ENCODE measurements around the gene ATP2B2. TPM values are rescaled to one million over a fixed set of nuclear protein-coding genes. Genes with fewer than 3 reads are reported as not detected.

ATP2B2 gene
- total RNA-seq, 1 donor from 2014 or later: 3.7 TPM

DNA sequence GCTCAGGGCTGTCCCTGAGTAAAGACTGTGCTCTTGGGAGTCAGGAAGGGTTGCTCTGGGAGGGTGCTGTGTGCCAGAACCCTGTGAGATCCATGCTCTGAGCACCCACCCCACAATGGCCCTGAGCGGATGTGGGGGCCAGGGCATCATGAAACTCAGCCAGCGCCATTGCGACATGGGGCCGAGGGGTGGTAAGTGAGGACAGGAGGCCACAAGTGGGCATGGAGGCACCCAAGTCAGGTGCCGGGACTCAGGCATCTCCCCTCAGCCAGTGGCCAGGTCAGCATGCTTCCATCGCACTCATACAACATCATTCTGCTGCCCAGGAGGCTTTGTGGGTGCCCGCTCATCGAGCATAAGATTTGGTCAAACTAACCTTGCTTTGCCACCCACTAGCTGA lies 19.6 kb downstream of the ATP2B2 start:
- no peak overlapping the region for H3K4me3 ChIP-seq (ENCODE audit: low read length in 3 of 3)

DNA sequence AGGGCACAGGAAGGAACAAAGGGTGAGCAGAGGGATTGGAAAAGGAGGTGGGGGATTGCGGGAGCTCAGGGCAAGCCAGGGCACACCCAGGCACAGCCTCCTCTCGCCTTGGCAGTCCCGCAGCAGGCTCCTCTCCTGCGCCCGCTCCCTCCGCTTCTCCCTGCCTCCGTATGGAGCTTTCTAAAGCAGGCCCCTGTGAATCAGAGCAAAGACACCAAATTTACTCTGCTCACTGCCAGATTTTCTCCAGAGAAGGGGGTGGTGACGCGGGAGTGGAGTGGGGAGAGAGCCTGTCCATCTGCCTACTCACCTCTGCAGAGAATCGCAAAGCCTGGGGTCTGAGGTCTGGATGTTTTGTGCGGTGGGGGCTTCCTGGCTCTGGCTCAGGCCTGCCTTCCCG lies 20.0 kb downstream of the ATP2B2 start:
- Histone ChIP-seq H3K9ac (ENCODE audit: low read depth in 1 of 3, low read length in 3 of 3) (no peak overlapping the region), H3K27ac (ENCODE audit: low read depth, low read length) (no peak overlapping the region), H3K9me3 (ENCODE audit: control insufficient read depth in 3 of 3, low read length in 3 of 3) (no peaks in the 10 kb centered on the region), H3K36me3 (ENCODE audit: control insufficient read depth in 3 of 3, insufficient read depth in 3 of 3, low read length in 3 of 3) (no peaks in the 10 kb centered on the region), H3K27me3 (ENCODE audit: control insufficient read depth in 3 of 3, insufficient read depth in 3 of 3, low read length in 3 of 3) (peaks cover 0 to 3% (median 0%) of the 10 kb centered on the region in 3 donors), H3K4me3 (ENCODE audit: low read length in 3 of 3) (no peak overlapping the region), H3K4me1 (ENCODE audit: control insufficient read depth in 3 of 3, insufficient read depth in 3 of 3, low read length in 3 of 3) (no peaks in the 10 kb centered on the region)

More for the DNA sequence above, 19.6 kb downstream of the ATP2B2 start:
- H3K9me3 ChIP-seq (ENCODE audit: control insufficient read depth in 3 of 3, low read length in 3 of 3): no peaks in the 10 kb centered on the region
- no peaks in the 10 kb centered on the region for H3K36me3 ChIP-seq (ENCODE audit: control insufficient read depth in 3 of 3, insufficient read depth in 3 of 3, low read length in 3 of 3)
- H3K4me1 ChIP-seq (ENCODE audit: control insufficient read depth in 3 of 3, insufficient read depth in 3 of 3, low read length in 3 of 3): no peaks in the 10 kb centered on the region
- no peak overlapping the region for H3K9ac ChIP-seq (ENCODE audit: low read depth in 1 of 3, low read length in 3 of 3)
- peaks cover 0 to 3% (median 0%) of the 10 kb centered on the region in 3 donors for H3K27me3 ChIP-seq (ENCODE audit: control insufficient read depth in 3 of 3, insufficient read depth in 3 of 3, low read length in 3 of 3)
- H3K27ac ChIP-seq (ENCODE audit: low read depth, low read length): no peak overlapping the region

DNA sequence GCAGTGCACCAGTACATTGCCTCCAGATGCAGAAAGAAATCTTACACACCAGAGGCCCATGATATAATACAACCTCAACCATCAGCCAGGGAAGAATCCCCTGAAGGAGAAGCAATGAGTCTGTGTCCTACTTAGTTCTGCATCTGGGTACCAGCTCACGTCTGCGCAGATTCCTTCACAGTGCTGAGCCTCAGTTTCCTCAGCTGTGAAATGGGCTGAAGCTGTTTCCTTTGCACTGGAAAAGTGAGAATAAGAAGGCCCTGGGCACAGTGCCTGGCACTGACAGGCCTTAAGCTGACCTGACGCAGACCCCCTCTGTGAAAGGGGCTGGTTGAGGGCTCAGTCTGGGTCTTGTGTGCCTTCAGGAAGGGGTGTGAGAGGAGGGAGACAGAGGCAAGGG lies 20.7 kb downstream of the ATP2B2 start:
- no peak overlapping the region for H3K27ac ChIP-seq (ENCODE audit: low read depth, low read length)
- no peak overlapping the region for H3K4me3 ChIP-seq (ENCODE audit: low read length in 3 of 3)
- H3K27me3 ChIP-seq (ENCODE audit: control insufficient read depth in 3 of 3, insufficient read depth in 3 of 3, low read length in 3 of 3): peaks cover 0 to 3% (median 0%) of the 10 kb centered on the region in 3 donors
- H3K4me1 ChIP-seq (ENCODE audit: control insufficient read depth in 3 of 3, insufficient read depth in 3 of 3, low read length in 3 of 3): no peaks in the 10 kb centered on the region
- H3K9ac ChIP-seq (ENCODE audit: low read depth in 1 of 3, low read length in 3 of 3): no peak overlapping the region
- no peaks in the 10 kb centered on the region for H3K9me3 ChIP-seq (ENCODE audit: control insufficient read depth in 3 of 3, low read length in 3 of 3)
- no peaks in the 10 kb centered on the region for H3K36me3 ChIP-seq (ENCODE audit: control insufficient read depth in 3 of 3, insufficient read depth in 3 of 3, low read length in 3 of 3)

DNA sequence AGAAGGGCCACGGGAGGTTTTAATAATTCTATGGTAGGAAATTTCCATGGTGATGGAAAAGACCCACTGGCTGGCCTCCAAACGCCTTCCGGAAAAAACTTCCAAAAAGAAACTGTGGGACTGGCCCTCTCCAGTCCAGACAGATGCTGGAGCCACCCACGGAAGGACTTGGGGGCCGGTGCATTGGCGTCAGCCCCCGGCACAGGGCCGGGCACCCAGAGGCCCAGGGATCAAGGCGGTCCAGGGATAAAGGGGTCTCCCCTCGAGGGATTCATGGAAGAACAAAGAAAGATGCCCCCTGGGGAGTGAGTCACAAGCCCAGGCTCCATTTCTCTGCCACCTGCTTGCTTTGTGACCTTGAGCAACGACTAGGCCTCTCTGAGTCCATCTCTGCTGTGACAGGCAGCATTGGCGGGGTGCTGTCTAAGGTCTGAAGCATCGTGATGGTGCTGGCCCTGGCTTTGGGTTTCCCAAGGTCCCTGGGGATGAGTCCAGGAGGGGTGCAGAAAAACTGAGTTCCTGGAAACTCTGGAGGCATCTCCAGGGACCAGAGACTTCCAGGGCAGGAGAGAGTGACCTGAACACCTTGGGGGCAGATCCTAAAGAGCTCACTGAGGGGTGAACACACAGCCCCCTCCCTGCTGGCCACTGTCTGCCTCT lies 21.6 kb downstream of the ATP2B2 start:
- Histone ChIP-seq H3K9ac (ENCODE audit: low read depth in 1 of 3, low read length in 3 of 3) (no peak overlapping the region), H3K4me3 (ENCODE audit: low read length in 3 of 3) (no peak overlapping the region), H3K27ac (ENCODE audit: low read depth, low read length) (no peak overlapping the region), H3K27me3 (ENCODE audit: control insufficient read depth in 3 of 3, insufficient read depth in 3 of 3, low read length in 3 of 3) (peaks cover 0 to 3% (median 0%) of the 10 kb centered on the region in 3 donors), H3K9me3 (ENCODE audit: control insufficient read depth in 3 of 3, low read length in 3 of 3) (no peaks in the 10 kb centered on the region), H3K4me1 (ENCODE audit: control insufficient read depth in 3 of 3, insufficient read depth in 3 of 3, low read length in 3 of 3) (no peaks in the 10 kb centered on the region), H3K36me3 (ENCODE audit: control insufficient read depth in 3 of 3, insufficient read depth in 3 of 3, low read length in 3 of 3) (no peaks in the 10 kb centered on the region)

DNA sequence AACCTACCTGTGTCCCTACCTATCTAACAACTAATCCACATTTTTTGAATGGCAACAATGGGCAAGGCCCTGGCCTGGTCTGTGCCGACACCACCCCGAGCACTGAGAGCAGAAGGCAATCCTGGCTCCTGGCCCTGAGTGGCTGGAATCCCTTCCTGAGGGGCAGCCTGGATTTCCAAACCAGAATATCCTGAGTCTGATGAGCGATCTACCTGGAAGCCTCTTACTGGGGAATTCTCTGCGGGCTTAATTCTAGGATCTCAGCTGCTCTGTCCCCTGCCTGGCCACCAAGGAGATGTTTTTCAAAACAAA lies 22.1 kb downstream of the ATP2B2 start:
- no peaks in the 10 kb centered on the region for H3K9me3 ChIP-seq (ENCODE audit: control insufficient read depth in 3 of 3, low read length in 3 of 3)
- no peaks in the 10 kb centered on the region for H3K4me1 ChIP-seq (ENCODE audit: control insufficient read depth in 3 of 3, insufficient read depth in 3 of 3, low read length in 3 of 3)
- no peak overlapping the region for H3K27ac ChIP-seq (ENCODE audit: low read depth, low read length)
- H3K4me3 ChIP-seq (ENCODE audit: low read length in 3 of 3): no peak overlapping the region
- no peak overlapping the region for H3K9ac ChIP-seq (ENCODE audit: low read depth in 1 of 3, low read length in 3 of 3)
- peaks cover 0 to 3% (median 0%) of the 10 kb centered on the region in 3 donors for H3K27me3 ChIP-seq (ENCODE audit: control insufficient read depth in 3 of 3, insufficient read depth in 3 of 3, low read length in 3 of 3)
- H3K36me3 ChIP-seq (ENCODE audit: control insufficient read depth in 3 of 3, insufficient read depth in 3 of 3, low read length in 3 of 3): no peaks in the 10 kb centered on the region

DNA sequence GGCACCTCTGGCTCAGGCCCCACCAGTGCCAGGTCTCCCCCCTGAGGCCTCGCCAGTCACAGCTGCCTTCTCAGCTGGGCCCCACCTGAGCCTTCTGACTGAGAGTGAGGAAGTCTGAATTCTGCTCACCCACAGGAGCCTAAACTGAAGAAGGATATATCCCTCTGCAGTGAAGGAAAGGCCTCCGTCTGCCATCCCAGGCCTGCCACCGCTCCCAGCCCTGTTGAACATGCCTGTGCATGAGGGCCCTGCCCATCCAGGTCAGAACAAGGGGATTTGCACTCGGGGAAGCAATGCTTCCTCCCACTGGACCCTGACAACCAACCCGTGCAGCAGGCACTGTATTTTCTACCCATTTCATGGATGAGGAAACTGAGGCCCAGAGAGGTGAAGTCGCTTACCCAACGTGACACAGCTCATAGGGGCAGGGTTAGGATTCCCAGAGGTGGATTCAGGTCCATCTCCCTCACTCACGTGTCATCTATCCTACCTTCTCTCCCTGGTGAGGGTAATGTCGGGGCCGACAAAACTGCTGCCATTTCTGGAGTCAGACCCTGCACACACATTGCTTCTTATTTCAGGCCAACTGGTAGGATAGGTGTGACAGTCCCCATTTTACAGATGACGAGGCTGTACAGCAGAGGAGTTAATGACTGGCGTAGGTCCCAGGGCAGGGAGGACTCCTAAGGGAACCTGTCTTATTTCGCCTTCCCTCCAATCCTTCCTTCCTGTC lies 22.6 kb downstream of the ATP2B2 start:
- no peak overlapping the region for H3K27ac ChIP-seq (ENCODE audit: low read depth, low read length)
- peaks cover 0 to 3% (median 0%) of the 10 kb centered on the region in 3 donors for H3K27me3 ChIP-seq (ENCODE audit: control insufficient read depth in 3 of 3, insufficient read depth in 3 of 3, low read length in 3 of 3)
- H3K4me1 ChIP-seq (ENCODE audit: control insufficient read depth in 3 of 3, insufficient read depth in 3 of 3, low read length in 3 of 3): no peaks in the 10 kb centered on the region
- no peaks in the 10 kb centered on the region for H3K36me3 ChIP-seq (ENCODE audit: control insufficient read depth in 3 of 3, insufficient read depth in 3 of 3, low read length in 3 of 3)
- H3K9ac ChIP-seq (ENCODE audit: low read depth in 1 of 3, low read length in 3 of 3): no peak overlapping the region
- no peaks in the 10 kb centered on the region for H3K9me3 ChIP-seq (ENCODE audit: control insufficient read depth in 3 of 3, low read length in 3 of 3)
- H3K4me3 ChIP-seq (ENCODE audit: low read length in 3 of 3): no peak overlapping the region

DNA sequence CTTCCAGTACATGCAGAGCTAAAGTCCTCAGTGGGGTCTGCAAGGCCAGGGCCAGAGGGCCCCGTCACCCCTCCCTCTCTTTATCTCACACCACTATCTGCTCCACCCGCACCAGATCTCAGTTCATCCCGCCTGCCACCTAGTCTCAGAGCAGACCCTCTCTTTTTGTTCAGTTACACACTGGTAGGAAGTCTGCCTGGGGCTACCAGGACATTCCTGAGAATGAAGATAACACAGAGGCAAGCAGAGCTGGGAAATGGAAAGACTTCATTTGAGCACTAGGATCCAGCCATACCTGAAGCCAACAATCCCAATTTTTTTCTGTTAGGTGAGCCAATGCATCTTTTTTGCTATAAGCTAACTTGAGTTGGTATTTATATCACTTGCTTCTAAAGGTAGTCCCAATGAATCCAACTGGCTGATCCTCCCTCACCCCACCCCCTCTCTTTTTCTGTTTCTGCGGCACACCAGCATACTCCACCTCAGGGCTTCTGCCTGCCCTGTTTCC lies 24.5 kb downstream of the ATP2B2 start:
- Histone ChIP-seq H3K9me3 (ENCODE audit: control insufficient read depth in 3 of 3, low read length in 3 of 3) (no peaks in the 10 kb centered on the region), H3K36me3 (ENCODE audit: control insufficient read depth in 3 of 3, insufficient read depth in 3 of 3, low read length in 3 of 3) (no peaks in the 10 kb centered on the region), H3K27ac (ENCODE audit: low read depth, low read length) (no peak overlapping the region), H3K4me3 (ENCODE audit: low read length in 3 of 3) (no peak overlapping the region), H3K9ac (ENCODE audit: low read depth in 1 of 3, low read length in 3 of 3) (no peak overlapping the region), H3K4me1 (ENCODE audit: control insufficient read depth in 3 of 3, insufficient read depth in 3 of 3, low read length in 3 of 3) (no peaks in the 10 kb centered on the region), H3K27me3 (ENCODE audit: control insufficient read depth in 3 of 3, insufficient read depth in 3 of 3, low read length in 3 of 3) (peaks cover 0 to 3% (median 0%) of the 10 kb centered on the region in 3 donors)

DNA sequence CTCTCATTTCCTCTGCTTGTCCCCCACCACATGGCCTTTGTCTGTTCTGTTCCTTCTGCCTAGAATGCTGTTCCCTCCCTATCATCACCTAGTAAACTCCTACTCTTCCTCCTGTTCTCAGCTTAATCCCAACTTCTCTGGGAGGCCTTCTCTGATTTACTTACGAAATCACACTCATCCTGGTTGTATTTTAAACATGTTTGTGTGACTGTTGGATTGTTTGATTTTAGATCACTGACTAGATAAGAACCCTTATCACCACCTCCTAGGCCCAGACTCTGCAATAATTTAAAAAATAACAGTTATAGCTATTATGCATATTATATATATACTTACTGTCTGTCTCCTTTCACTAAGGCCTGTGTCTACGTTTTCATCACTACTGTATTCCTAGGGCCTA lies 26.1 kb downstream of the ATP2B2 start:
- no peak overlapping the region for H3K4me3 ChIP-seq (ENCODE audit: low read length in 3 of 3)
- H3K4me1 ChIP-seq (ENCODE audit: control insufficient read depth in 3 of 3, insufficient read depth in 3 of 3, low read length in 3 of 3): peaks cover 4 to 8% (median 8%) of the 10 kb centered on the region in 3 donors
- H3K27ac ChIP-seq (ENCODE audit: low read depth, low read length): no peak overlapping the region
- no peaks in the 10 kb centered on the region for H3K9me3 ChIP-seq (ENCODE audit: control insufficient read depth in 3 of 3, low read length in 3 of 3)
- H3K9ac ChIP-seq (ENCODE audit: low read depth in 1 of 3, low read length in 3 of 3): no peak overlapping the region
- H3K27me3 ChIP-seq (ENCODE audit: control insufficient read depth in 3 of 3, insufficient read depth in 3 of 3, low read length in 3 of 3): peaks cover 0 to 3% (median 0%) of the 10 kb centered on the region in 3 donors
- no peaks in the 10 kb centered on the region for H3K36me3 ChIP-seq (ENCODE audit: control insufficient read depth in 3 of 3, insufficient read depth in 3 of 3, low read length in 3 of 3)

DNA sequence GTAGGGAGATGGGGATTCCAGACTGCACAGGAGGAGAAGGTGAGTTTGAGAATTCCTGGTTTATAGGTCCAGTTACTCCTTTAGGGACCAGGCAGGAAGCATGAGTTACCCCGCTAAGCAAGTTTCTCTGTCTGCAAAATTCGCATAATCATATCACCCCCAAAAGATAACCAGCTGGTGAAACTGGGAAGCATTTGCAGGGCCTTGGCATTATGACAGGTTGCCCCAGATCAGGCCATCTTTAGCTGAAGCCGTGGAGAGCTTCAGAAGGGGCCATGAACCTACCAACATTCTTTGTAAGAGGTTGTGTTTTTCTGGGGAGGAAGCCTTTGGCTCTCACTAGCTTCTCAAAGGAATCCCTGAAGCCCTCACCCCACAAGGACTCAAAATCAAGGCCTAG lies 29.4 kb downstream of the ATP2B2 start:
- Histone ChIP-seq H3K27ac (ENCODE audit: low read depth, low read length) (no peak overlapping the region), H3K4me3 (ENCODE audit: low read length in 3 of 3) (no peak overlapping the region), H3K4me1 (ENCODE audit: control insufficient read depth in 3 of 3, insufficient read depth in 3 of 3, low read length in 3 of 3) (peaks cover 7 to 31% (median 23%) of the 10 kb centered on the region in 3 donors), H3K27me3 (ENCODE audit: control insufficient read depth in 3 of 3, insufficient read depth in 3 of 3, low read length in 3 of 3) (peaks cover 0 to 2% (median 0%) of the 10 kb centered on the region in 3 donors), H3K9ac (ENCODE audit: low read depth in 1 of 3, low read length in 3 of 3) (no peak overlapping the region), H3K9me3 (ENCODE audit: control insufficient read depth in 3 of 3, low read length in 3 of 3) (no peaks in the 10 kb centered on the region), H3K36me3 (ENCODE audit: control insufficient read depth in 3 of 3, insufficient read depth in 3 of 3, low read length in 3 of 3) (no peaks in the 10 kb centered on the region)

DNA sequence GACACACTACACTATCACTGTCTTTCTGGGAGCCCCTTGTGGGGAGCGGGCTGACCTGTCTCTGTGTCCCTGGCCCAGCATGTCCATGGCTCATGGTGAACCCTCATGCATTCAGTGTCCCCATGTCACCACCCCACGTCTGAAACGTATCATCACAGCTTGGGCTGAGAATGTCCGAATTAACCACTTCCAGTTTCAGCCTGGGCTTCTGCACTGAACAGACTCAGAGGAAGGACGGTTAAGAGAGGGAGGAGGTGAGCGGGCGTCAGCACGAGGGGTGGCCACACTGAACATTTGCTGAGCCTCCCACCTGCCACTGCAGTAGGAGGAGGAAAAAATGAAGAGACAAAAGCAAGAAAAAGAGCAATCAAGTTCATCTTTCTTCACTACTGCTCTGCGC lies 30.5 kb downstream of the ATP2B2 start:
- Histone ChIP-seq H3K36me3 (ENCODE audit: control insufficient read depth in 3 of 3, insufficient read depth in 3 of 3, low read length in 3 of 3) (no peaks in the 10 kb centered on the region), H3K27ac (ENCODE audit: low read depth, low read length) (peak overlapping the region; percentile 68), H3K27me3 (ENCODE audit: control insufficient read depth in 3 of 3, insufficient read depth in 3 of 3, low read length in 3 of 3) (peaks cover 0 to 2% (median 0%) of the 10 kb centered on the region in 3 donors), H3K9ac (ENCODE audit: low read depth in 1 of 3, low read length in 3 of 3) (peak overlapping the region in 1 of 3 donors; percentile 64), H3K9me3 (ENCODE audit: control insufficient read depth in 3 of 3, low read length in 3 of 3) (no peaks in the 10 kb centered on the region), H3K4me3 (ENCODE audit: low read length in 3 of 3) (no peak overlapping the region), H3K4me1 (ENCODE audit: control insufficient read depth in 3 of 3, insufficient read depth in 3 of 3, low read length in 3 of 3) (peaks cover 13 to 42% (median 34%) of the 10 kb centered on the region in 3 donors)
